H9 (cell line): ENCODE results near the gene SRRM2. TPM values are rescaled to one million over a fixed set of nuclear protein-coding genes. Genes with fewer than 3 reads are reported as not detected.

ENCODE experiments used
- DNase-seq: peaks from one replicate; pipeline ENCODE4 v3.0.0-alpha.2; 2017
- H2AFZ ChIP-seq: one replicate; pipeline ENCODE4 v1.6.1; 2013; ENCODE audit warnings: mild to moderate bottlenecking, low read length, control low read depth, moderate library complexity
- H2AK5ac ChIP-seq: 2 replicates; pipeline ENCODE4 v1.6.1; 2013; ENCODE audit warnings: low read length, control low read depth, mixed read lengths; ENCODE audit not compliant: insufficient read length
- H2BK120ac ChIP-seq: one replicate; pipeline ENCODE4 v1.6.1; 2013; ENCODE audit warnings: low read depth, mild to moderate bottlenecking, low read length, control low read depth, inconsistent platforms; ENCODE audit not compliant: poor library complexity, severe bottlenecking
- H2BK12ac ChIP-seq: 2 replicates; pipeline ENCODE4 v1.6.1; 2013; ENCODE audit warnings: low read length, control low read depth, mixed read lengths, low read depth; ENCODE audit not compliant: insufficient read length
- H2BK15ac ChIP-seq: 2 replicates; pipeline ENCODE4 v1.6.1; 2013; ENCODE audit warnings: low read depth, low read length, control low read depth
- H2BK20ac ChIP-seq: one replicate; pipeline ENCODE4 v1.6.1; 2013; ENCODE audit warnings: low read depth, mild to moderate bottlenecking, low read length, control low read depth, inconsistent platforms; ENCODE audit not compliant: poor library complexity, severe bottlenecking
- H2BK5ac ChIP-seq: 2 replicates; pipeline ENCODE4 v1.6.1; 2013; ENCODE audit warnings: low read length, control low read depth, mixed read lengths; ENCODE audit not compliant: insufficient read length
- H3K14ac ChIP-seq: 2 replicates; pipeline ENCODE4 v1.6.1; 2013; ENCODE audit warnings: low read length, control low read depth; ENCODE audit not compliant: insufficient read depth
- H3K18ac ChIP-seq: 2 replicates; pipeline ENCODE4 v1.6.1; 2013; ENCODE audit warnings: low read depth, mild to moderate bottlenecking, mixed read lengths, low read length, control low read depth; ENCODE audit not compliant: insufficient read length
- H3K23ac ChIP-seq: 2 replicates; pipeline ENCODE4 v1.6.1; 2013; ENCODE audit warnings: low read length, control low read depth, mixed read lengths, low read depth; ENCODE audit not compliant: insufficient read length
- H3K23me2 ChIP-seq: 2 replicates; pipeline ENCODE4 v1.6.1; 2013; ENCODE audit warnings: low read depth, mild to moderate bottlenecking, mixed read lengths, low read length, control low read depth; ENCODE audit not compliant: insufficient read length, poor library complexity, severe bottlenecking
- H3K27ac ChIP-seq: 2 replicates; pipeline ENCODE4 v1.5.1; 2013; ENCODE audit warnings: low read length, control low read depth, mixed read lengths, low read depth; ENCODE audit not compliant: insufficient read length
- H3K27me3 ChIP-seq: 2 replicates; pipeline ENCODE4 v1.6.1; 2013; ENCODE audit warnings: low read length, control low read depth, inconsistent platforms; ENCODE audit not compliant: insufficient read depth
- H3K4ac ChIP-seq: 2 replicates; pipeline ENCODE4 v1.6.1; 2013; ENCODE audit warnings: low read depth, mild to moderate bottlenecking, control low read depth, inconsistent platforms, low read length, moderate library complexity
- H3K4me1 ChIP-seq: 2 replicates; pipeline ENCODE4 v1.6.1; 2013; ENCODE audit warnings: low read length, control low read depth, inconsistent platforms; ENCODE audit not compliant: insufficient read depth
- H3K4me2 ChIP-seq: 2 replicates; pipeline ENCODE4 v1.6.1; 2013; ENCODE audit warnings: low read length, control low read depth, mixed read lengths; ENCODE audit not compliant: insufficient read length, insufficient read depth
- H3K56ac ChIP-seq: 2 replicates; pipeline ENCODE4 v1.6.1; 2013; ENCODE audit warnings: low read depth, mild to moderate bottlenecking, mixed read lengths, low read length, control low read depth; ENCODE audit not compliant: insufficient read length
- H3K79me1 ChIP-seq: 2 replicates; pipeline ENCODE4 v1.6.1; 2013; ENCODE audit warnings: low read depth, mild to moderate bottlenecking, moderate library complexity, low read length, control low read depth, inconsistent platforms; ENCODE audit not compliant: insufficient read depth, poor library complexity, severe bottlenecking
- H3K79me2 ChIP-seq: 2 replicates; pipeline ENCODE4 v1.6.1; 2013; ENCODE audit warnings: low read length, control low read depth, inconsistent platforms; ENCODE audit not compliant: insufficient read depth
- H3K9ac ChIP-seq: 2 replicates; pipeline ENCODE4 v1.6.1; 2013; ENCODE audit warnings: low read length, control low read depth, mixed read lengths; ENCODE audit not compliant: insufficient read length; ENCODE audit errors: extremely low read depth
- H3K9me3 ChIP-seq: one replicate; pipeline ENCODE4 v1.6.1; 2013; ENCODE audit warnings: low read depth, low read length, inconsistent platforms; ENCODE audit not compliant: control insufficient read depth
- H3T11ph ChIP-seq: one replicate; pipeline ENCODE4 v1.6.1; 2013; ENCODE audit warnings: mild to moderate bottlenecking, low read length, control low read depth, inconsistent platforms
- H4K20me1 ChIP-seq: one replicate; pipeline ENCODE4 v1.6.1; 2013; ENCODE audit not compliant: control insufficient read depth, insufficient read length, insufficient read depth
- H4K5ac ChIP-seq: 2 replicates; pipeline ENCODE4 v1.6.1; 2013; ENCODE audit warnings: low read depth, mild to moderate bottlenecking, mixed read lengths, low read length, control low read depth; ENCODE audit not compliant: insufficient read length
- H4K8ac ChIP-seq: replicated peaks from 2 replicates; pipeline ENCODE4 v1.6.1; 2013; ENCODE audit warnings: low read length, control low read depth, mixed read lengths, low read depth; ENCODE audit not compliant: insufficient read length
- H4K91ac ChIP-seq: 2 replicates; pipeline ENCODE4 v1.6.1; 2013; ENCODE audit warnings: low read depth, mild to moderate bottlenecking, moderate library complexity, mixed read lengths, low read length, control low read depth; ENCODE audit not compliant: insufficient read length
- H3K27ac Mint-ChIP-seq, 3 experiments: 2 replicates in 2 of 3; 3 replicates in 1 of 3; pipeline ENCODE4 v1.8.0; 2020 to 2021; ENCODE audit warnings: mixed read lengths in 3 of 3, mild to moderate bottlenecking in 1 of 3, moderate library complexity in 1 of 3
- H3K27me3 Mint-ChIP-seq: 2 replicates; pipeline ENCODE4 v1.8.0; 2021; ENCODE audit warnings: low read depth, mild to moderate bottlenecking, moderate library complexity, mixed read lengths
- H3K36me3 Mint-ChIP-seq, 3 experiments: 2 replicates in 2 of 3; 3 replicates in 1 of 3; pipeline ENCODE4 v1.8.0; 2020 to 2021; ENCODE audit warnings: low read depth in 3 of 3, mixed read lengths in 3 of 3; ENCODE audit not compliant: insufficient read depth in 1 of 3
- H3K4me1 Mint-ChIP-seq, 2 experiments: 2 replicates each; pipeline ENCODE4 v1.8.0; 2020; ENCODE audit warnings: mixed read lengths in 2 of 2
- H3K4me3 Mint-ChIP-seq, 2 experiments: 2 replicates in 1 of 2; 3 replicates in 1 of 2; pipeline ENCODE4 v1.8.0; 2020 to 2021; ENCODE audit warnings: mild to moderate bottlenecking in 2 of 2, mixed read lengths in 2 of 2, moderate library complexity in 1 of 2
- H3K9me3 Mint-ChIP-seq, 2 experiments: 2 replicates in 1 of 2; 3 replicates in 1 of 2; pipeline ENCODE4 v1.8.0; 2020; ENCODE audit warnings: mild to moderate bottlenecking in 2 of 2, mixed read lengths in 2 of 2, moderate library complexity in 1 of 2
- CTCF ChIP-seq: fragments of 200-600 bp; sonication (generic); conservative IDR thresholded peaks from 3 replicates; pipeline ENCODE4 v1.8.0; 2021; ENCODE audit warnings: antibody characterized with exemption, mild to moderate bottlenecking
- WGBS: extraction: QIAGEN DNeasy Blood & Tissue Kit; methylation state at CpG from one replicate; pipeline ENCODE4 v1.1.7; 2013; ENCODE audit warnings: missing lambda C conversion rate, low lambda C conversion rate, mixed read lengths; ENCODE audit not compliant: insufficient read length; ENCODE audit errors: extremely low coverage; 5-methylcytosine and 5-hydroxymethylcytosine counted together
- total RNA-seq: library from RNA; stranded (reverse); gene quantifications from 2 replicates; pipeline ENCODE4 v1.2.1, GENCODE V29; 2021

Gene SRRM2
- total RNA-seq, 1 experiment from 2014 or later = 694 TPM

GRCh38 chr16:2814551-2815298 is 62.3 kb downstream of the SRRM2 start:
- Histone ChIP-seq H3K27me3 (no peaks in the 10 kb centered on the region), H4K8ac (no peak overlapping the region), H2BK5ac (no peak overlapping the region), H3K14ac (no peak overlapping the region), H3K56ac (no peak overlapping the region), H3K4me2 (no peak overlapping the region), H3K79me1 (no peaks in the 10 kb centered on the region), H3K4ac (no peak overlapping the region), H3K9me3 (no peaks in the 10 kb centered on the region), H4K20me1 (no peaks in the 10 kb centered on the region), H3K79me2 (no peaks in the 10 kb centered on the region), H3K23me2 (no peaks in the 10 kb centered on the region), H4K91ac (no peak overlapping the region), H3K9ac (no peak overlapping the region), H2BK120ac (no peak overlapping the region), H2BK20ac (no peak overlapping the region), H4K5ac (no peak overlapping the region), H2BK15ac (no peak overlapping the region), H2BK12ac (no peak overlapping the region), H3K27ac (no peak overlapping the region), H3K18ac (no peak overlapping the region), H3K4me1 (no peaks in the 10 kb centered on the region), H2AFZ (no peak overlapping the region), H2AK5ac (no peak overlapping the region), H3T11ph (no peak overlapping the region), H3K23ac (no peak overlapping the region)
- no CpG with 5 or more reads among the region's 20 CpGs for WGBS
- peaks cover 14% of the 10 kb centered on the region for H3K27me3 Mint-ChIP-seq
- H3K9me3 Mint-ChIP-seq = no peaks in the 10 kb centered on the region
- no peak overlapping the region for H3K4me3 Mint-ChIP-seq
- H3K4me1 Mint-ChIP-seq = peaks cover 7% of the 10 kb centered on the region in 2 experiments; a peak in 3 of 4 replicates
- no peaks in the 10 kb centered on the region for H3K36me3 Mint-ChIP-seq
- TF ChIP-seq CTCF = no peak
- no peak for DNase-seq
- H3K27ac Mint-ChIP-seq = no peak overlapping the region; a peak in 1 of 7 replicates
